NT2/D1 (cell line): Measurements from ENCODE around the gene PHLPP1.

ENCODE experiments used
- SUZ12 ChIP-seq: IDR thresholded peaks from 2 replicates; pipeline ENCODE4 v1.6.1; 2011; ENCODE audit not compliant: insufficient read length, insufficient read depth; ENCODE audit errors: extremely low read depth
- YY1 ChIP-seq: IDR thresholded peaks from 2 replicates; pipeline ENCODE4 v1.6.1; 2011; ENCODE audit not compliant: insufficient read length, insufficient read depth

GRCh38 chr18:62715436-62715758 lies at the start of gene PHLPP1:
- TF ChIP-seq YY1 (no peak), SUZ12 (no peak)
